IPS-NIHi7 (cell line): Measurements from ENCODE around the gene STK32B.
"Not testable (repeated sequence)": the region's sequence is repeated elsewhere in the genome, so short reads cannot be mapped to it uniquely, and the experiment has no call there.

ENCODE experiments used
- DNase-seq: peaks from one replicate; pipeline ENCODE4 v3.0.0; 2012; ENCODE audit warnings: mixed read lengths; ENCODE audit errors: extremely low spot score

Gene STK32B

GRCh38 chr4:5030221-5030620, 21.1 kb upstream of the STK32B start:
- no peak for DNase-seq

GRCh38 chr4:5030927-5031326, 20.4 kb upstream of the STK32B start:
- DNase-seq, result no peak

- no peak for DNase-seq
Measured at GRCh38 chr4:5032813-5033212, 18.5 kb upstream of the STK32B start.

- no peak for DNase-seq
Measured at GRCh38 chr4:5033281-5033841, 17.9 kb upstream of the STK32B start.

- DNase-seq, result no peak
Measured at GRCh38 chr4:5034206-5034605, 17.1 kb upstream of the STK32B start.

- DNase-seq, result no peak
Measured at GRCh38 chr4:5036239-5036638, 15.0 kb upstream of the STK32B start.

GRCh38 chr4:5037553-5038551, 13.4 kb upstream of the STK32B start:
- DNase-seq, result no peak

- DNase-seq, result no peak
Measured at GRCh38 chr4:5039800-5040199, 11.5 kb upstream of the STK32B start.

- DNase-seq, result no peak
Measured at GRCh38 chr4:5040856-5041620, 10.2 kb upstream of the STK32B start.

GRCh38 chr4:5041699-5042098, 9.6 kb upstream of the STK32B start:
- DNase-seq, result no peak

GRCh38 chr4:5043579-5043978, 7.7 kb upstream of the STK32B start:
- DNase-seq, result peak; percentile 32

GRCh38 chr4:5044341-5044740, 6.9 kb upstream of the STK32B start:
- DNase-seq, result no peak

- no peak for DNase-seq
Measured at GRCh38 chr4:5045097-5045496, 6.2 kb upstream of the STK32B start.

- no peak for DNase-seq
Measured at GRCh38 chr4:5048721-5049120, 2.6 kb upstream of the STK32B start.

- peak; percentile 93 for DNase-seq
Measured at GRCh38 chr4:5050520-5051277, 581 bp upstream of the STK32B start.

GRCh38 chr4:5052204-5052702, 973 bp downstream of the STK32B start:
- peak; percentile 32 for DNase-seq

GRCh38 chr4:5052726-5053425, 1.6 kb downstream of the STK32B start:
- no peak for DNase-seq

- DNase-seq, result no peak
Measured at GRCh38 chr4:5054532-5054931, 3.3 kb downstream of the STK32B start.

- no peak for DNase-seq
Measured at GRCh38 chr4:5055411-5055810, 4.1 kb downstream of the STK32B start.

- DNase-seq, result no peak
Measured at GRCh38 chr4:5066101-5066500, 14.8 kb downstream of the STK32B start.

GRCh38 chr4:5066968-5067367, 15.7 kb downstream of the STK32B start:
- DNase-seq, result not testable (repeated sequence)
